GM21825 (cell line): ENCODE data around the gene KLHL14.

Experiments
- ATAC-seq: cut with Tn5 transposase; IDR thresholded peaks from one replicate; pipeline ENCODE4 v1.9.1; 2021; ENCODE audit warnings: mild to moderate bottlenecking, moderate library complexity; ENCODE audit not compliant: unreplicated experiment

Gene KLHL14

DNA sequence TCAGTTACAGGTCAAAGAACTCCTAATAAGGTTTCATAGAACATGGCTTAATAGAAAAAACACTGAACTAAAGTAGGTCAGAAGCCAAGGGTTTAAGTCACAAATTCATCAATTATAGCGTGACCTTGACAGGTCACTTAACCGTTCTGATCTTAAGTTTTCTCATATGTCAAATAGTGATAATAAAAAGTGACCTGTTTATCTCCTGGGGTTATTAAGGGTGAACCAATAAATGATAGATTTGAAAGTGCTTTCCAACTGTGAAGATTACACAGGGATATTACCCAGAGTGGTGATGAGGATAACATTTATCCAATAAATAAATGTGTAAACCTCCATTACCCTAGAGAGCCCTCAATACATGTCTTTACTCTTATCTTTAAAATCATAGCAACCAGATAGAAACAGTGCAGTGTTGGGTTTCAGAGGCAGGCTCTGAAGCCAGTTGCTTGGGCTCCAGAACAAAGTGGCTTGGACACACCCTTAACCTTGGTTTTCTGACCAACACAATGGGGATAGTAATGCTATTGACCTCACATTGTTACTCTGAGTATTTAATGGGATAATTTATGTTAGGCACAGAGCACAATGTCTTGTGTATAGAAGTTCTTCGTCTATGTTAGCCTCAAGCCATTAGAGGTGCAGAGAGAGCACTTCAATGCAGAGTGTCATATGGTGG lies 48.6 kb downstream of the KLHL14 start:
- no peak for ATAC-seq

- ATAC-seq, result no peak
Observed at GRCh38 chr18:32722279-32722678, 50.5 kb downstream of the KLHL14 start.

DNA sequence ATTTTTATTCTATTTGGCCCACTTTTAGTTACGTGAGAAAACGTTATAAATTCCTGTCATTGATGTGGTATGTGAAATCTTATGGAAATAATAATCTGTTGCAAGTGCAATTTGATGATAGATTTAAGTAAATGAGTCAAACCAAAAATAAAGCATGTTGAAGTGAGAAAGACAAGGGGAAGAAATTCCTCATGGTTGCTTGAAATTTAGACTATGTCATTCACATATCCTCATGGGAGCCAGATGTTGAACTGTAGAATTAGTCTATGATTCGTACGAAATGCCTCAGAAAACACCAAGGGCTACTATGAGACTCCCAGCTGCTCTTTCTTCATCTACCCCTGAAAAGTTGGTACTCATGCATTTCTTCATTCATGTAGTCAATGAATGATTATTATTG lies 55.7 kb downstream of the KLHL14 start:
- no peak for ATAC-seq

DNA sequence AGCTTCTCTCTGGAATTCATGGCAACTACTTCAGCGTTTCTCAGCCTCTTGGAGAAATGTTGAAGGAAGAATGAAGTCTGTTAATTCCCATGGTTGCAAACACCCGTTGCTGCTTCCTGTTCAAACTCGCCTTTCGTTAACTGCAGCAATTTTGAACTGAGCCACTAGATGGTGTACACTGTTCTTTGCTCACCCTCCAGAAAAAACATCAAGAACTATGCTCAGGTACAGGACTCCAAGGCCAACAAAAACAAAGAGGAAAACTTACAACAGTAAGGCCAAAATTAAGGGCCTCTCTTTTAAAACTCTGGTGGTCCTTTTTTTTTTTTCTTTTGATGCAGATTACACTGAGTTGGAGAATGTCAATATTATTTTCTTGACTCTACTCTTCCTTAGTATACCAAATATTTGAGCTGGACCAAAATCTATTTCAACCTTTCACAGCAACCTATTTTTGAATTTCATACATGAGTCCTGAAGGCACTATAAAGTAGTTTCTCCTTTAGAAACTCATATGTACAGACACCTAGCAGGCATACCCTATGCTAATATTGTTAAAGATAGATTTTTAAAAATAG lies 58.2 kb downstream of the KLHL14 start:
- ATAC-seq, result peak; percentile 98

DNA sequence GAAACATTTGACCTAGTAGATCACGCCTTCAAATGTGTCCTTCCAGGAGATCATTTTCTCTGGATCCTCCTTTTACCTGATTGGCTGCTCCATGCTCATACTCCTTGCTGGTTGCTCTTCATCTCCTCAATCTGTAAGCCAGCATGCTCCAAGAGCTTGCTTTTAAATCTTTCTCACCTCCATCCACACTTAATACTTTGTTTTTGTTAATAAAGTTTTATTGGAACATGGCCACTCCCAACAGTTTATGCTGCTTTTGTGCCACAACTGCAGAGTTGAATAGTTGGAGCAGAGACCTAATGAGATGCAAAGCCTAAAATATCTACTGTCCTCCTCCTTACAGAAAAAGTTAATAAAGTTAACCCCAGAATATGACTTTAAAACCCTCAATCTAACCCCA lies 60.0 kb downstream of the KLHL14 start:
- ATAC-seq, result no peak

DNA sequence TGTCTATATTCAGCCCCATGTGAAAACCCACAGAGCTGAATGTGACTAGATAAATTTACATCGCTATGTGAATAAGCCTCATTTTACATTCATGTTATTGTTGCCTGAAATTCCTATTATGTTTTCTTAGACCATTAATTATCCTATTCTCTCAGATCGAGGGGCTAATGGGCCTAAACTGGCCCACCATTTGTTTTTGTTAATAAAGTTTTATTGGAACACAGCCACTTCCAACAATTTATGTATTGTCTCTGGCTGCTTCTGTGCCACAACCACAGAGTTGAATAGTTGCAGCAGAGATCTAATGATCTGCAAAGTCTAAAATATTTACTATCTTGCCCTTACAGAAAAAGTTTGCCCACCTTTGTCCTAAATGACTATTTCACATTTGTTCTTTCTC lies 61.0 kb downstream of the KLHL14 start:
- no peak for ATAC-seq

- ATAC-seq, result no peak
Observed at GRCh38 chr18:32707586-32707985, 65.2 kb downstream of the KLHL14 start.

DNA sequence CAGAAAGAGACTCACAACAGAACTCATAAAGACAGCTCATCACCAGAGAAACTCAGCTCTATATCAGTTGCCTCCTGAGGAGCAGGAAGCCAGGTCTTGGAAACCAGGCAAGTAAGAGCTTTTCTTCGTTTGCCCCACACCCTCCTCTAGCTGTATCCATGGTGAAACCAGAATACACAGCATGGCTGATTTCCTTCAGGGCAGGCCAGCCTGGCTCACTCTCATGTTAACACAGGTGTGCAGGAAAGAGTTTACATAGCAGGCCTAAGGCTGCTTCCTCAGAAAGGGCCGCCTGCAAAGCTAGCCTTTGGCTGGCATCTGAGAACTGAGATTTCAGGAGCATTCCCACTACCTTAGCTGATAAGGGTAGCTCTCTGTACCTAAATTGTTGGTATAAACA lies 65.7 kb downstream of the KLHL14 start:
- ATAC-seq, result no peak

- no peak for ATAC-seq
Observed at GRCh38 chr18:32701313-32701712, 71.5 kb downstream of the KLHL14 start.

- no peak for ATAC-seq
Observed at GRCh38 chr18:32698153-32698552, 74.7 kb downstream of the KLHL14 start.

GRCh38 chr18:32696376-32696775 lies 76.4 kb downstream of the KLHL14 start:
- no peak for ATAC-seq

DNA sequence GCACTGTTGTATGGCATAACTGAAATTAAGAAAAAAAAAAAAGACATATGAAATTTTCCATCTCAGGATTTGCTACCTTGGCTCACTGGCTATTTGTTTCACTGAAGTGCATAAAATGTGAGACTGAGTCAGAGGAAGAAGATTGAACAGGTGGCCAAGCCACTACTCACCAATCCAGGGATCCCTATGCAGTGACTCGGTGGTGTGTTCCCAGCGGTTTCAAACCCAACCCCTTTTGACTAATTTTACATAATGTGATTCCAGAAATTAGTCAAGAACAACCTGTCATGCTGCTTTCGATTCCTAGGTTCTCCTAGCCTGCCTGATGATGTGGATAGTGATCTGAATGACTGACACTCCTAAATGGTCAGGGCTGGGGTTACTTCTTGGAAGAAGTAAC lies 77.3 kb downstream of the KLHL14 start:
- no peak for ATAC-seq

- ATAC-seq, result no peak
Observed at GRCh38 chr18:32688821-32689220, 84.0 kb downstream of the KLHL14 start.

DNA sequence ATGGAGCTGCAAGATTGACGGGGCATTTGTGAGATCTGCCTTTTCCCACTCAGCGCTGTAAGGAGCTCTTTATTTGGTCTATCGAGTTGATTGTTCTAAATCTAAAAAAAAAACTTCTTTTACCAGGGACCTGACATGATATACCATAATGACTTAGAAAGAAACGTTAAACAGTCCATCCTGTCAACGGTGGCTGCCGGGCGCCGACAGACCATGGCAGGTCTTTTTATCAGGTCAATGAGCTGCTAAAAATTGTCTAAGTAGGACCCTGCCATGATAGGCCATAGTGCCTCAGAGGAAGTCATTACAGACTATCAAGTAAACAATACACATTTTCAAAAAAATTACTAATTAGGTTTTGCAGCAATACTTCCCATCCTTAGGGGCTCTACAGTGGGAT lies 87.9 kb downstream of the KLHL14 start:
- no peak for ATAC-seq

DNA sequence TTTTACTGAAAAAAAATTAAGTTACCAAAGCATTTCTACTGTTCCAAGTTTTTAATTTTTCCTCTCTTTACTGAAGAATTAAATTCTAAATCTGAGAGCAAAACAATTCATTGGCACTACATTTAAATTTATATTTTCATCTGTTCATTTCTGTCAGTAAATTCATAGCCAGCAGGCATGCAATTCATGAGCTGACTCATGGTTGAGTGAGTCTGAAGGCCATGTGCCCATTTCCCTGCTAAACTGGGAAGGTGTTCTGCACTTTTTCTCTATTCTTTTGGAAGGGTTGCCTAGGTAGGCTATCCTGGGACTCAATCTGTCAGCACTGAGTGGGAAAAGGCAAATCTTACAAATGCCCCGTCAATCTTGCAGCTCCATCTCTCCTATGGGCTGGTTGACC lies 88.7 kb downstream of the KLHL14 start:
- ATAC-seq, result no peak

DNA sequence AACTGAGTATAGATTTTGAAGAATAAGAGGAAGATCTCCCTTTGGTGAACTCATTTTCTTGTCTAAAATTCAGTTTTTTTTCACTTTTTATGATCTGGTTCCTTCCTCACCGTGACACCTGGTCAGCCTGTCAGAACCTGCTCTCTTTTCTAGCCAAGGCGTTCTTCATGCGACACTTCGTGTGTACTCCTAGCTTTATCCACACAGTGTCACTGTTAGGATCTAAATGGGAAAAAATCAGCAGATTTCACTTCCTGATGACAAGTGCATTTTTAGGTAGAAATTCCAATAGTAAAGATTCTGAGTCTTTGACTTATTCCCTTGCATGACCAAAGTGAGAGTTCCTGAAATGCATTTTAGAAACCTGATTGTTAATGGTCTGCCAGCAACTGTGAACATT lies 89.8 kb downstream of the KLHL14 start:
- ATAC-seq, result no peak

DNA sequence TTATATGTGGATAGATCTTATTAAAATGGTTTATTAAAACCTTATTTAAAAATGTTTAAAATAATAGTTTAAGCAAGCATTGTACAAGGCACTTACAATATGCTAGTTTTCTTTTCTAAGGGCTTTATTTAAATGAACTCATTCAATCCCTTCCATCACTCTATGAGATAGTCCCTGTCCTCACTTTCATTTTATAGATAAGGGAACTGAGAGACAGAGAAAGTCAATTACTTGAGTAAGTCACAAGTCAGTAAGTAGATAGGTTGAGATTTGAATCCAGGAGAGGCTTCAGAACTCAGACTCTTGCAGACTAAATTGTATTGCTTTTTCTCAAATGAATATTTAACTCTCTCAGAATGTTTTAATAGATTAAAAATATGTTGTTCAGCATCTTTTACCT lies 95.2 kb downstream of the KLHL14 start:
- ATAC-seq, result no peak

- no peak for ATAC-seq
Observed at GRCh38 chr18:32674491-32674890, 98.3 kb downstream of the KLHL14 start.

DNA sequence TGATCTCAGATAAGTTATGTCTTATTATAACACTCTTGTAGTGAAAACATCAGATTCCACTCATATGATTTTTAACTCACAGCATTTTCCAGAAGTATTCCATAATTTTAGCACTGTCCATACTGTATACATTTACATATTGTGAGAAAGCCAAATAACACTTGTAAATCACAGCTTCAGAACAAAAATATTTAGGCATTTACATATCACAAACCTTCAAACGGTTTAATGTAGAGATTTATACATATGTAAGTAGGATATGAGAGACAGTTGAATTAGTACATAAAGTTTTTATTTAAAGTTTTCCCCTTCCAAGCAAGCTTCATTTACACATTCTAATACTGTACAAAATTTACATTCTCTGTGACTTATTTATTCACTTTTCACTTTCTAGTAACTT lies 100.4 kb downstream of the KLHL14 start:
- no peak for ATAC-seq

GRCh38 chr18:32670727-32671126 lies 102.1 kb downstream of the KLHL14 start:
- no peak for ATAC-seq

- ATAC-seq, result no peak
Observed at GRCh38 chr18:32669549-32670165, 103.2 kb downstream of the KLHL14 start.

GRCh38 chr18:32668956-32669355 lies 103.9 kb downstream of the KLHL14 start:
- ATAC-seq, result no peak
